Caco-2 (cell line): Measurements from ENCODE around the gene SMCO2. TPM values are rescaled to one million over a fixed set of nuclear protein-coding genes. Genes with fewer than 3 reads are reported as not detected.

ENCODE experiments used
- BruUV-seq: library from RNA; stranded (reverse); fragments of 400-500 nt; replicated peaks from 2 replicates; lab custom pipeline; 2021; lab: Mats Ljungman, UMichigan
- CTCF ChIA-PET: fragments of 300-600 bp; sonication (Branson Sonifier 250); formaldehyde crosslinking; loops from one replicate; lab custom pipeline; 2022; ENCODE audit warnings: antibody characterized with exemption; lab: Charles Lee
- POLR2A ChIA-PET: fragments of 300-600 bp; sonication (Branson Sonifier 250); formaldehyde crosslinking; loops from one replicate; lab custom pipeline; 2022; ENCODE audit warnings: antibody characterized with exemption; lab: Charles Lee
- DNase-seq, 2 experiments: peaks; one replicate each; pipeline versions ENCODE4 v3.0.0 to v3.0.0-alpha.2; 2020 to 2022
- H3K27me3 ChIP-seq: replicated peaks from 2 replicates; pipeline ENCODE4 v1.6.0; 2011; ENCODE audit warnings: low read length; ENCODE audit not compliant: control insufficient read depth, insufficient read depth
- H3K36me3 ChIP-seq: 2 replicates; pipeline ENCODE4 v1.5.1; 2011; ENCODE audit warnings: low read length; ENCODE audit not compliant: control insufficient read depth, insufficient read depth
- H3K4me1 ChIP-seq: fragments of 250-450 bp; sonication (Bioruptor Pico); 2 replicates; pipeline ENCODE4 v1.5.1; 2020; ENCODE audit warnings: mild to moderate bottlenecking
- H3K4me3 ChIP-seq: 2 replicates; pipeline ENCODE4 v1.5.1; 2011; ENCODE audit warnings: low read depth, mild to moderate bottlenecking, control low read depth, low read length
- H3K9me3 ChIP-seq: fragments of 250-450 bp; sonication (Bioruptor Pico); 2 replicates; pipeline ENCODE4 v1.5.1; 2020; ENCODE audit warnings: mild to moderate bottlenecking, moderate library complexity
- H3K27ac Mint-ChIP-seq: one replicate; pipeline ENCODE4 v1.8.0; 2022; ENCODE audit warnings: mixed read lengths; ENCODE audit not compliant: unreplicated experiment
- H3K27me3 Mint-ChIP-seq: one replicate; pipeline ENCODE4 v1.8.0; 2022; ENCODE audit warnings: mixed read lengths; ENCODE audit not compliant: insufficient read depth, unreplicated experiment
- H3K36me3 Mint-ChIP-seq: one replicate; pipeline ENCODE4 v1.8.0; 2022; ENCODE audit warnings: mild to moderate bottlenecking, mixed read lengths; ENCODE audit not compliant: insufficient read depth, unreplicated experiment
- H3K4me1 Mint-ChIP-seq: one replicate; pipeline ENCODE4 v1.8.0; 2022; ENCODE audit warnings: low read depth, mixed read lengths; ENCODE audit not compliant: unreplicated experiment
- H3K4me3 Mint-ChIP-seq: one replicate; pipeline ENCODE4 v1.8.0; 2022; ENCODE audit warnings: mild to moderate bottlenecking, moderate library complexity, mixed read lengths; ENCODE audit not compliant: unreplicated experiment
- H3K9me3 Mint-ChIP-seq: one replicate; pipeline ENCODE4 v1.8.0; 2022; ENCODE audit warnings: mixed read lengths; ENCODE audit not compliant: unreplicated experiment
- CTCF ChIP-seq, 2 experiments: fragments of 200-600 bp in 1 of 2; IDR thresholded peaks; 1 replicate in 1 of 2; 2 replicates in 1 of 2; pipeline versions ENCODE4 v1.5.1 to v1.8.0; 2011 to 2022; ENCODE audit warnings: antibody characterized with exemption in 1 of 2, control low read depth in 1 of 2, inconsistent platforms in 1 of 2, low read depth in 1 of 2, low read length in 1 of 2, mild to moderate bottlenecking in 1 of 2, moderate library complexity in 1 of 2; ENCODE audit not compliant: insufficient read depth in 1 of 2, severe bottlenecking in 1 of 2, unreplicated experiment in 1 of 2
- intact Hi-C: fragments of 100-400 bp; cut with micrococcal nuclease; formaldehyde crosslinking; loops from one replicate; pipeline ENCODE4 v1.10.0; 2022; ENCODE audit not compliant: unreplicated experiment
- total RNA-seq: library from RNA; stranded (reverse); gene quantifications from 2 replicates; pipeline ENCODE4 v1.2.3, GENCODE V29; 2022

The SMCO2 gene
- total RNA-seq, 1 experiment from 2014 or later = 0.93 TPM

GRCh38 chr12:27427824-27428223 is 18.7 kb upstream of the SMCO2 start:
- Histone ChIP-seq H3K4me1 (0 out of 2 replicates have a peak, but pooled peaks cover 3% of the 10 kb centered on the region), H3K4me3 (no peak overlapping the region), H3K27me3 (no peaks in the 10 kb centered on the region), H3K36me3 (no peaks in the 10 kb centered on the region), H3K9me3 (no peaks in the 10 kb centered on the region)
- no peaks in the 10 kb centered on the region for H3K36me3 Mint-ChIP-seq
- no peaks in the 10 kb centered on the region for H3K27me3 Mint-ChIP-seq
- peaks cover 25% of the 10 kb centered on the region for H3K4me1 Mint-ChIP-seq
- peak in 1 of 2 experiments; percentile 24 for DNase-seq
- ChIA-PET CTCF (interaction anchor here (0.6 to 1.2 kb wide), 2 partner anchors 97 to 138 kb away, joined by 3 read pairs; no protein-coding TSS in a partner anchor), POLR2A (no interaction called here)
- no TSS peak for BruUV-seq
- peaks cover 8% of the 10 kb centered on the region for H3K9me3 Mint-ChIP-seq
- intact Hi-C loops = no loop called here
- TF ChIP-seq CTCF (IDR thresholded peaks at IDR 0.05; ENCODE audit: insufficient read depth in 1 of 2, low read depth in 1 of 2, low read length in 1 of 2, severe bottlenecking in 1 of 2, unreplicated experiment in 1 of 2) = no peak
- no peak overlapping the region for H3K27ac Mint-ChIP-seq
- H3K4me3 Mint-ChIP-seq = no peak overlapping the region

GRCh38 chr12:27428466-27428865 is 18.1 kb upstream of the SMCO2 start:
- BruUV-seq = no TSS peak
- no peak for DNase-seq
- Mint-ChIP-seq H3K9me3 (peaks cover 8% of the 10 kb centered on the region), H3K27ac (no peak overlapping the region), H3K4me1 (peaks cover 25% of the 10 kb centered on the region), H3K27me3 (no peaks in the 10 kb centered on the region), H3K4me3 (no peak overlapping the region), H3K36me3 (no peaks in the 10 kb centered on the region)
- Histone ChIP-seq H3K9me3 (no peaks in the 10 kb centered on the region), H3K4me3 (no peak overlapping the region), H3K27me3 (no peaks in the 10 kb centered on the region), H3K36me3 (no peaks in the 10 kb centered on the region), H3K4me1 (0 out of 2 replicates have a peak, but pooled peaks cover 3% of the 10 kb centered on the region)
- ChIA-PET CTCF (interaction anchor here (0.6 to 1.2 kb wide), 2 partner anchors 96 to 138 kb away, joined by 3 read pairs; no protein-coding TSS in a partner anchor), POLR2A (no interaction called here)
- intact Hi-C loops = no loop called here
- TF ChIP-seq CTCF (IDR thresholded peaks at IDR 0.05; ENCODE audit: insufficient read depth in 1 of 2, low read depth in 1 of 2, low read length in 1 of 2, severe bottlenecking in 1 of 2, unreplicated experiment in 1 of 2) = no peak

GRCh38 chr12:27429606-27430005 is 16.9 kb upstream of the SMCO2 start:
- BruUV-seq = no TSS peak
- no peaks in the 10 kb centered on the region for H3K27me3 ChIP-seq
- DNase-seq = no peak
- Mint-ChIP-seq H3K27ac (no peak overlapping the region), H3K4me3 (no peak overlapping the region), H3K4me1 (peaks cover 23% of the 10 kb centered on the region), H3K36me3 (no peaks in the 10 kb centered on the region), H3K9me3 (peaks cover 8% of the 10 kb centered on the region), H3K27me3 (no peaks in the 10 kb centered on the region)
- ChIA-PET POLR2A (no interaction called here), CTCF (no interaction called here)
- H3K9me3 ChIP-seq = no peaks in the 10 kb centered on the region
- TF ChIP-seq CTCF (IDR thresholded peaks at IDR 0.05; ENCODE audit: insufficient read depth in 1 of 2, low read depth in 1 of 2, low read length in 1 of 2, severe bottlenecking in 1 of 2, unreplicated experiment in 1 of 2) = no peak
- H3K4me1 ChIP-seq = 0 out of 2 replicates have a peak, but pooled peaks cover 3% of the 10 kb centered on the region
- H3K4me3 ChIP-seq = no peak overlapping the region
- H3K36me3 ChIP-seq = no peaks in the 10 kb centered on the region
- intact Hi-C loops = no loop called here
